ENCODE results near the gene ARHGEF11. TPM values are rescaled to one million over a fixed set of nuclear protein-coding genes. Genes with fewer than 3 reads are reported as not detected.

The ARHGEF11 gene
- total RNA-seq, 1 experiment from 2014 or later, result 55.5 TPM

DNA sequence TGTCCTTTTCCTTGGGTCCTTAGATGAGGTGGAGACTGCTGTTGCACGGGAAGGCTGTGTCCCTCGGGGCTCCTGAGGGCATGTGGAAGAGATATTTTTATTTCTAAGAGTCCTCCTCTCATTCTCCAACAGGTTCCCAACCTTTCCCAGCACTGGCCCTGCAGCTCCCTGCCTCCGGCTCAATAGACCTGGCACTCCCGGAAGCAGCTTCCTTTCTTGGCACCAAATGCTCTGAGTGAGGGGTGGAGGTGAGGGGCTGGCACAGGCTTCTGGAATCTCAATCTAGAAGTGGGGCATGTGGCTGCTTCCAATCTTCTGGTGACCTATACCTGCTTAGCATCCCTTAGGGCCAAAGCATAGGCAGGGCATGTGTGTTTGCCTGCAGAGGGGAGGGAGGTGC is 49.5 kb upstream of the ARHGEF11 start:
- BruUV-seq (replicated peaks), result no TSS peak
- DNase-seq (ENCODE audit: low read depth, low spot score), result no peak
- H3K4me1 ChIP-seq (ENCODE audit: control insufficient read depth, insufficient read depth, low read length), result no peaks in the 10 kb centered on the region
- no peaks in the 10 kb centered on the region for H3K27me3 ChIP-seq (ENCODE audit: control insufficient read depth, insufficient read depth, low read length)
- intact Hi-C loops (cut with micrococcal nuclease; ENCODE audit: unreplicated experiment), result no loop called here
- H3K36me3 ChIP-seq (ENCODE audit: control insufficient read depth, insufficient read depth, low read length), result no peaks in the 10 kb centered on the region
- in situ Hi-C loops (cut with HindIII; ENCODE audit: low pct_unique_long_range_greater_than_20kb, low sequenced_read_pairs), result no loop called here
- ATAC-seq, result no peak
- POLR2A ChIA-PET, result interaction anchor here (1.1 kb wide), 1 partner anchor 60 kb away, joined by 3 read pairs; no protein-coding TSS in a partner anchor
- no peaks in the 10 kb centered on the region for H3K9me3 ChIP-seq (ENCODE audit: control insufficient read depth, insufficient read depth, low read depth, low read length)
- H3K27ac ChIP-seq (ENCODE audit: low read length), result no peak overlapping the region
- TF ChIP-seq TCF7L2 (IDR thresholded peaks at IDR 0.05; ENCODE audit: low read depth, low read length) (no peak), SIN3A (IDR thresholded peaks at IDR 0.05; ENCODE audit: borderline replicate concordance, insufficient read depth, low read depth, low read length) (no peak), POLR2AphosphoS5 (IDR thresholded peaks at IDR 0.05; ENCODE audit: low read depth, low read length) (no peak), REST (IDR thresholded peaks at IDR 0.05; ENCODE audit: insufficient read depth in 1 of 2, low read depth in 2 of 2, low read length in 1 of 2) (no peak)
- TF ChIP-seq, protein P1, sequence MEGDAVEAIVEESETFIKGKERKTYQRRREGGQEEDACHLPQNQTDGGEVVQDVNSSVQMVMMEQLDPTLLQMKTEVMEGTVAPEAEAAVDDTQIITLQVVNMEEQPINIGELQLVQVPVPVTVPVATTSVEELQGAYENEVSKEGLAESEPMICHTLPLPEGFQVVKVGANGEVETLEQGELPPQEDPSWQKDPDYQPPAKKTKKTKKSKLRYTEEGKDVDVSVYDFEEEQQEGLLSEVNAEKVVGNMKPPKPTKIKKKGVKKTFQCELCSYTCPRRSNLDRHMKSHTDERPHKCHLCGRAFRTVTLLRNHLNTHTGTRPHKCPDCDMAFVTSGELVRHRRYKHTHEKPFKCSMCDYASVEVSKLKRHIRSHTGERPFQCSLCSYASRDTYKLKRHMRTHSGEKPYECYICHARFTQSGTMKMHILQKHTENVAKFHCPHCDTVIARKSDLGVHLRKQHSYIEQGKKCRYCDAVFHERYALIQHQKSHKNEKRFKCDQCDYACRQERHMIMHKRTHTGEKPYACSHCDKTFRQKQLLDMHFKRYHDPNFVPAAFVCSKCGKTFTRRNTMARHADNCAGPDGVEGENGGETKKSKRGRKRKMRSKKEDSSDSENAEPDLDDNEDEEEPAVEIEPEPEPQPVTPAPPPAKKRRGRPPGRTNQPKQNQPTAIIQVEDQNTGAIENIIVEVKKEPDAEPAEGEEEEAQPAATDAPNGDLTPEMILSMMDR (IDR thresholded peaks at IDR 0.05), result no peak
- H3K4me3 ChIP-seq (ENCODE audit: low read depth in 2 of 2, low read length in 2 of 2), result no peak overlapping the region
- CTCF ChIA-PET, result interaction anchor here (0.5 kb wide), 1 partner anchor 61 kb away, joined by 7 read pairs; no protein-coding TSS in a partner anchor

DNA sequence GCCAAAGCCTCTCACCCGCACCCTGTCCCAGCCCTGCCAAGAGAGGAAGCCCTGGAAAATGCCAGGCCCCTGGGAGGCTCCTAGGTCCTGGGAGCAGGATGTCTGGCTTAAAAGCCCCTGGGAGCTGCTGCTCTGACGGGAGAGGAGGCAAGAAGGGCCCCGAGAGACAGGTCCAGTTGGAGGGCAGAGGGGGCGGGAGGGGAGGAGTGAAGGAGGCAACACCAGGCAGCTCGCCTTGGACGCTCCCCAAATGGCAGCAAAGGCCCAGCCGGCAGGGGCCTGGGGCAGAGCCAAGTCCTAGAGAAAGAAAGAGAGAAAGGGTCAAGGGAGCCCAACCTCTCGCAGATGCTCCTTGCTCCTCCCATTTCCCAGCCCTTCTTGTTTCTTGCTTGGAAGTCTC is 47.3 kb upstream of the ARHGEF11 start:
- H3K27ac ChIP-seq (ENCODE audit: low read length), result no peak overlapping the region
- ChIA-PET CTCF (no interaction called here), POLR2A (no interaction called here)
- no peaks in the 10 kb centered on the region for H3K27me3 ChIP-seq (ENCODE audit: control insufficient read depth, insufficient read depth, low read length)
- ATAC-seq (no peak), DNase-seq (ENCODE audit: low read depth, low spot score) (no peak)
- no peaks in the 10 kb centered on the region for H3K36me3 ChIP-seq (ENCODE audit: control insufficient read depth, insufficient read depth, low read length)
- H3K4me3 ChIP-seq (ENCODE audit: low read depth in 2 of 2, low read length in 2 of 2), result no peak overlapping the region
- H3K9me3 ChIP-seq (ENCODE audit: control insufficient read depth, insufficient read depth, low read depth, low read length), result no peaks in the 10 kb centered on the region
- TF ChIP-seq REST (IDR thresholded peaks at IDR 0.05; ENCODE audit: insufficient read depth in 1 of 2, low read depth in 2 of 2, low read length in 1 of 2), result no peak
- TF ChIP-seq SIN3A (IDR thresholded peaks at IDR 0.05; ENCODE audit: borderline replicate concordance, insufficient read depth, low read depth, low read length), result no peak
- no peak for TF ChIP-seq TCF7L2 (IDR thresholded peaks at IDR 0.05; ENCODE audit: low read depth, low read length)
- no peak for TF ChIP-seq POLR2AphosphoS5 (IDR thresholded peaks at IDR 0.05; ENCODE audit: low read depth, low read length)
- TF ChIP-seq, protein P1 (IDR thresholded peaks at IDR 0.05), result no peak
- no peaks in the 10 kb centered on the region for H3K4me1 ChIP-seq (ENCODE audit: control insufficient read depth, insufficient read depth, low read length)
- intact Hi-C loops (cut with micrococcal nuclease; ENCODE audit: unreplicated experiment), result no loop called here
- in situ Hi-C loops (cut with HindIII; ENCODE audit: low pct_unique_long_range_greater_than_20kb, low sequenced_read_pairs), result no loop called here
- no TSS peak for BruUV-seq (replicated peaks)
